HepG2 (cell line): Measurements from ENCODE around the gene VIM. TPM values are rescaled to one million over a fixed set of nuclear protein-coding genes. Genes with fewer than 3 reads are reported as not detected.

Source experiments
- ATAC-seq: fragments of 200-7000 bp; cut with Tn5 transposase; 3 replicates; pipeline ENCODE4 v1.9.1; 2020; ENCODE audit warnings: mild to moderate bottlenecking, moderate library complexity
- BruUV-seq: library from RNA; stranded (reverse); fragments of 400-500 nt; replicated peaks from 2 replicates; lab custom pipeline; 2021; lab: Mats Ljungman, UMichigan
- CTCF ChIA-PET: fragments of 300-600 bp; formaldehyde crosslinking; extraction: SDS; loops from one replicate; lab custom pipeline; 2021; ENCODE audit warnings: low total read pairs, inconsistent platforms, low intra/inter-chr PET ratio; lab: Yijun Ruan, JAX
- POLR2A ChIA-PET: fragments of 350-600 bp; sonication (Branson Sonifier 250); formaldehyde crosslinking; loops from one replicate; lab custom pipeline; 2020; ENCODE audit warnings: antibody characterized with exemption, inconsistent platforms; lab: Yijun Ruan, JAX
- DNase-seq: peaks from one replicate; pipeline ENCODE4 v3.0.0-alpha.2; 2015; ENCODE audit warnings: low spot score
- FAIRE-seq: peaks from 3 replicates; lab custom pipeline; 2011; peaks lifted over from hg19 to GRCh38; lab: Jason Lieb, UNC
- H2AFZ ChIP-seq: one replicate; pipeline ENCODE4 v1.6.1; 2011; ENCODE audit warnings: low read length, inconsistent platforms
- H3K27ac ChIP-seq: fragments of 300-600 bp; 3 replicates; pipeline ENCODE4 v1.8.0; 2011; ENCODE audit warnings: mixed run types, mild to moderate bottlenecking, mixed read lengths, low read length, inconsistent platforms; ENCODE audit not compliant: insufficient read depth; ENCODE audit errors: extremely low read length
- H3K27me3 ChIP-seq, 2 experiments: fragments of 200-600 bp in 1 of 2; 2 replicates in 1 of 2; 3 replicates in 1 of 2; pipeline versions ENCODE4 v1.6.0 to v1.8.0; 2011; ENCODE audit warnings: low read length in 2 of 2, mild to moderate bottlenecking in 2 of 2, moderate library complexity in 2 of 2, inconsistent platforms in 1 of 2; ENCODE audit not compliant: insufficient read depth in 2 of 2, control insufficient read depth in 1 of 2
- H3K36me3 ChIP-seq, 2 experiments: fragments of 200-600 bp in 1 of 2; replicated peaks in 1 of 2; 2 replicates in 1 of 2; 3 replicates in 1 of 2; pipeline versions ENCODE4 v1.5.1 to v1.8.0; 2011; ENCODE audit warnings: low read length in 2 of 2, inconsistent platforms in 1 of 2; ENCODE audit not compliant: insufficient read depth in 2 of 2, control insufficient read depth in 1 of 2
- H3K4me1 ChIP-seq: 2 replicates; pipeline ENCODE4 v1.5.1; 2012; ENCODE audit warnings: low read length, inconsistent platforms; ENCODE audit not compliant: insufficient read depth
- H3K4me2 ChIP-seq: 2 replicates; pipeline ENCODE4 v1.6.0; 2011; ENCODE audit warnings: low read depth, low read length, inconsistent platforms
- H3K4me3 ChIP-seq, 3 experiments: fragments of 200-600 bp in 1 of 3; sonication (generic), shearing (Covaris generic) in 1 of 3; replicated peaks in 1 of 3; 2 replicates each; pipeline ENCODE4 v1.5.1; 2011 to 2016; ENCODE audit warnings: low read length in 3 of 3, inconsistent platforms in 2 of 3, low read depth in 2 of 3, mild to moderate bottlenecking in 2 of 3, control low read depth in 1 of 3, mixed read lengths in 1 of 3; ENCODE audit not compliant: insufficient read depth in 1 of 3
- H3K79me2 ChIP-seq: one replicate; pipeline ENCODE4 v1.6.1; 2011; ENCODE audit warnings: low read length, inconsistent platforms; ENCODE audit not compliant: insufficient read depth
- H3K9ac ChIP-seq: 2 replicates; pipeline ENCODE4 v1.6.0; 2011; ENCODE audit warnings: mild to moderate bottlenecking, low read depth, low read length, inconsistent platforms; ENCODE audit not compliant: insufficient read depth
- H3K9me3 ChIP-seq: 2 replicates; pipeline ENCODE4 v1.5.1; 2012; ENCODE audit warnings: mild to moderate bottlenecking, low read length
- H4K20me1 ChIP-seq: 2 replicates; pipeline ENCODE4 v1.6.0; 2011; ENCODE audit warnings: inconsistent platforms, mild to moderate bottlenecking, low read length, moderate library complexity; ENCODE audit not compliant: insufficient read depth
- DNMT3B ChIP-seq: conservative IDR thresholded peaks from 2 replicates; pipeline ENCODE4 v1.6.1; 2016; ENCODE audit warnings: missing biosample characterization, control low read depth
- GFI1 ChIP-seq: sonication (generic); formaldehyde crosslinking; IDR thresholded peaks from 2 replicates; pipeline ENCODE4 v1.5.0; 2020; ENCODE audit warnings: missing genetic modification reagents, mild to moderate bottlenecking, borderline replicate concordance
- HNRNPUL1 ChIP-seq: fragments of 200-400 bp; formaldehyde crosslinking; IDR thresholded peaks from 2 replicates; pipeline ENCODE4 v1.6.1; 2017; ENCODE audit warnings: low read depth, mild to moderate bottlenecking, low read length, moderate library complexity
- MAFF ChIP-seq: IDR thresholded peaks from 2 replicates; pipeline ENCODE4 v1.6.1; 2011; ENCODE audit warnings: low read depth, low read length, improper control_type of control experiment
- MED8 ChIP-seq: sonication (generic); formaldehyde crosslinking; IDR thresholded peaks from 2 replicates; pipeline ENCODE4 v1.8.1; 2023; ENCODE audit warnings: mild to moderate bottlenecking, missing genetic modification reagents; ENCODE audit not compliant: insufficient replicate concordance
- RCOR2 ChIP-seq: IDR thresholded peaks from 2 replicates; pipeline ENCODE4 v1.6.1; 2016; ENCODE audit warnings: missing biosample characterization, missing genetic modification reagents
- TSC22D2 ChIP-seq: sonication (generic); formaldehyde crosslinking; IDR thresholded peaks from 2 replicates; pipeline ENCODE4 v1.5.1; 2020; ENCODE audit warnings: missing genetic modification reagents, mild to moderate bottlenecking, borderline replicate concordance
- U2AF2 ChIP-seq: fragments of 200-400 bp; formaldehyde crosslinking; IDR thresholded peaks from 2 replicates; pipeline ENCODE4 v1.6.1; 2017; ENCODE audit warnings: low read depth, mild to moderate bottlenecking, low read length
- ZNF431 ChIP-seq: sonication (generic); formaldehyde crosslinking; IDR thresholded peaks from 2 replicates; pipeline ENCODE4 v1.9.0; 2022; ENCODE audit warnings: missing genetic modification reagents, low read depth, mild to moderate bottlenecking, borderline replicate concordance
- ZNF496 ChIP-seq: sonication (generic); formaldehyde crosslinking; IDR thresholded peaks from 2 replicates; pipeline ENCODE4 v1.8.1; 2023; ENCODE audit warnings: mild to moderate bottlenecking, moderate library complexity, missing genetic modification reagents; ENCODE audit not compliant: insufficient replicate concordance
- ZNF547 ChIP-seq: sonication (generic); formaldehyde crosslinking; IDR thresholded peaks from 2 replicates; pipeline ENCODE4 v1.5.1; 2020; ENCODE audit warnings: mild to moderate bottlenecking, missing genetic modification reagents
- ZNF607 ChIP-seq: sonication (generic); formaldehyde crosslinking; IDR thresholded peaks from 2 replicates; pipeline ENCODE4 v1.5.1; 2020; ENCODE audit warnings: missing genetic modification reagents, mild to moderate bottlenecking, borderline replicate concordance
- ZNF737 ChIP-seq: sonication (generic); formaldehyde crosslinking; IDR thresholded peaks from 2 replicates; pipeline ENCODE4 v1.5.0; 2020; ENCODE audit warnings: missing genetic modification reagents, mild to moderate bottlenecking, borderline replicate concordance
- ZNF761 ChIP-seq: sonication (generic); formaldehyde crosslinking; conservative IDR thresholded peaks from 2 replicates; pipeline ENCODE4 v1.4.0; 2020; ENCODE audit warnings: mild to moderate bottlenecking, missing genetic modification reagents
- ZSCAN30 ChIP-seq: sonication (generic); formaldehyde crosslinking; IDR thresholded peaks from 2 replicates; pipeline ENCODE4 v1.5.0; 2020; ENCODE audit warnings: mild to moderate bottlenecking, missing genetic modification reagents
- WGBS: methylation state at CpG from one replicate; pipeline ENCODE4 v1.1.6; 2017; ENCODE audit warnings: low lambda C conversion rate; 5-methylcytosine and 5-hydroxymethylcytosine counted together
- in situ Hi-C: cut with HindIII; loops from 2 replicates; pipeline ENCODE4 v1.10.0; 2017; ENCODE audit warnings: low pct_unique_long_range_greater_than_20kb; ENCODE audit not compliant: extremely low pct_ligation_motif_present
- intact Hi-C: fragments of 100-400 bp; cut with micrococcal nuclease; formaldehyde crosslinking; loops from one replicate; pipeline ENCODE4 v1.10.0; 2022; ENCODE audit not compliant: unreplicated experiment
- polyA plus RNA-seq, 8 experiments: library from polyadenylated mRNA; depleted of rRNA in 3 of 8; stranded (reverse) in 7 of 8; unstranded in 1 of 8; fragments of >200 nt; fragmentation: Illumina TruSeq in 4 of 8; extraction: Trizol in 4 of 8; gene quantifications; 2 replicates each; pipeline versions ENCODE4 v1.2.1 to v1.2.3, GENCODE V29; 2011 to 2016; ENCODE audit warnings: low read depth in 4 of 8, missing spikeins in 1 of 8, mixed read lengths in 1 of 8; ENCODE audit not compliant: insufficient read depth in 1 of 8
- total RNA-seq, 5 experiments: library from RNA; depleted of rRNA; stranded (reverse); fragments of >200 nt; fragmentation: Illumina TruSeq; extraction: Trizol; gene quantifications; 2 replicates each; pipeline ENCODE4 v1.2.3, GENCODE V29; 2016; ENCODE audit warnings: low read depth in 1 of 5
- TF ChIP-seq, protein P1 (sequence below): sonication (generic); formaldehyde crosslinking; IDR thresholded peaks from 2 replicates; pipeline ENCODE4 v1.9.0; 2021; ENCODE audit warnings: missing genetic modification reagents, borderline replicate concordance

VIM gene
- total and polyA plus RNA-seq, 2 of the 13 experiments (the other 11 are each of a cell fraction or from before 2014, with no cell fraction given) = not detected

DNA sequence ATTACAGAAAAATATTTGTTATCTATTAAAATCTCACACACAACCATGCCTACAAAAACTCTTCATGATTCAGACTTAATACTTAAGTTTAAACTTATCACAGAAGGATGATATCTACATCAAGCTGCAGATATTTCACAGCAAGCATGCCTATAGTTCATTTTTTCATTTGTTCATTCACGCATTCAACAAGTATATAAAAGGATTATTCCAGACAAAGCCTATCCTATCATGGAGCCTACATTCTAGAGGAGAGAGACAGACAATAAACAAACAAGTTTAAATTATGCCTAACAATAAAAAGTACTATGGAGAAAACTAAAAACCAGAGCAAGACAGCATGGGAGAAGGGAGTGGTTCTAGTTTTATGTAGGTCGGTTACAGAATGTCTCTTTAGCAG is 37.4 kb upstream of the VIM start:
- Histone ChIP-seq H3K9me3 (no peaks in the 10 kb centered on the region), H3K4me2 (no peak overlapping the region), H2AFZ (no peak overlapping the region), H3K4me3 (no peak overlapping the region), H3K27ac (no peak overlapping the region), H3K79me2 (no peaks in the 10 kb centered on the region), H3K36me3 (no peaks in the 10 kb centered on the region)
- no peak for DNase-seq
- POLR2A ChIA-PET = no interaction called here
- TF ChIP-seq ZNF431 (no peak), RCOR2 (CRISPR knock-in tag) (no peak)
- TF ChIP-seq, all 625 proteins: peak for 0
- FAIRE-seq (no peak), ATAC-seq (no peak)
- H4K20me1 ChIP-seq = no peaks in the 10 kb centered on the region
- no peak overlapping the region for H3K9ac ChIP-seq
- in situ Hi-C loops (no loop called here), intact Hi-C loops (no loop called here)
- no peaks in the 10 kb centered on the region for H3K27me3 ChIP-seq
- WGBS = 54% methylated on average over 2 of the region's 2 CpGs
- H3K4me1 ChIP-seq = no peaks in the 10 kb centered on the region
- CTCF ChIA-PET = no interaction called here
- no TSS peak for BruUV-seq

- no peak for FAIRE-seq
- 65% methylated on average over 5 of the region's 5 CpGs for WGBS
- peaks cover 11% of the 10 kb centered on the region for H3K4me1 ChIP-seq
- no peak overlapping the region for H3K4me2 ChIP-seq
- H3K4me3 ChIP-seq = no peak overlapping the region
- H3K27ac ChIP-seq = no peak overlapping the region
- H3K79me2 ChIP-seq = no peaks in the 10 kb centered on the region
- no peak for DNase-seq
- in situ Hi-C loops (no loop called here), intact Hi-C loops (no loop called here)
- TF ChIP-seq ZNF496 (CRISPR knock-in tag) (no peak), ZNF737 (no peak), ZNF607 (CRISPR knock-in tag) (no peak), ZSCAN30 (no peak), TSC22D2 (CRISPR knock-in tag) (no peak), ZNF547 (CRISPR knock-in tag) (no peak), DNMT3B (no peak), U2AF2 (no peak), GFI1 (CRISPR knock-in tag) (no peak), MAFF (no peak), ZNF761 (CRISPR knock-in tag) (no peak), HNRNPUL1 (no peak), MED8 (CRISPR knock-in tag) (no peak)
- TF ChIP-seq, protein P1, sequence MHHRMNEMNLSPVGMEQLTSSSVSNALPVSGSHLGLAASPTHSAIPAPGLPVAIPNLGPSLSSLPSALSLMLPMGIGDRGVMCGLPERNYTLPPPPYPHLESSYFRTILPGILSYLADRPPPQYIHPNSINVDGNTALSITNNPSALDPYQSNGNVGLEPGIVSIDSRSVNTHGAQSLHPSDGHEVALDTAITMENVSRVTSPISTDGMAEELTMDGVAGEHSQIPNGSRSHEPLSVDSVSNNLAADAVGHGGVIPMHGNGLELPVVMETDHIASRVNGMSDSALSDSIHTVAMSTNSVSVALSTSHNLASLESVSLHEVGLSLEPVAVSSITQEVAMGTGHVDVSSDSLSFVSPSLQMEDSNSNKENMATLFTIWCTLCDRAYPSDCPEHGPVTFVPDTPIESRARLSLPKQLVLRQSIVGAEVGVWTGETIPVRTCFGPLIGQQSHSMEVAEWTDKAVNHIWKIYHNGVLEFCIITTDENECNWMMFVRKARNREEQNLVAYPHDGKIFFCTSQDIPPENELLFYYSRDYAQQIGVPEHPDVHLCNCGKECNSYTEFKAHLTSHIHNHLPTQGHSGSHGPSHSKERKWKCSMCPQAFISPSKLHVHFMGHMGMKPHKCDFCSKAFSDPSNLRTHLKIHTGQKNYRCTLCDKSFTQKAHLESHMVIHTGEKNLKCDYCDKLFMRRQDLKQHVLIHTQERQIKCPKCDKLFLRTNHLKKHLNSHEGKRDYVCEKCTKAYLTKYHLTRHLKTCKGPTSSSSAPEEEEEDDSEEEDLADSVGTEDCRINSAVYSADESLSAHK (CRISPR knock-in tag) = no peak
- ATAC-seq = no peak
- ChIA-PET POLR2A (no interaction called here), CTCF (no interaction called here)
- no peaks in the 10 kb centered on the region for H3K36me3 ChIP-seq
- no peak overlapping the region for H3K9ac ChIP-seq
- H3K9me3 ChIP-seq = no peaks in the 10 kb centered on the region
- BruUV-seq = no TSS peak
- no peaks in the 10 kb centered on the region for H4K20me1 ChIP-seq
- H3K27me3 ChIP-seq = no peaks in the 10 kb centered on the region
- H2AFZ ChIP-seq = no peak overlapping the region
Observed at GRCh38 chr10:17195083-17195482, 33.0 kb upstream of the VIM start.
